NCI-H2029 (cell line): ENCODE data around the gene STRADA.

Experiments used
- DNase-seq: peaks from one replicate; lab custom pipeline; 2025; lab: John Stamatoyannopoulos, UW

STRADA gene, protein sequence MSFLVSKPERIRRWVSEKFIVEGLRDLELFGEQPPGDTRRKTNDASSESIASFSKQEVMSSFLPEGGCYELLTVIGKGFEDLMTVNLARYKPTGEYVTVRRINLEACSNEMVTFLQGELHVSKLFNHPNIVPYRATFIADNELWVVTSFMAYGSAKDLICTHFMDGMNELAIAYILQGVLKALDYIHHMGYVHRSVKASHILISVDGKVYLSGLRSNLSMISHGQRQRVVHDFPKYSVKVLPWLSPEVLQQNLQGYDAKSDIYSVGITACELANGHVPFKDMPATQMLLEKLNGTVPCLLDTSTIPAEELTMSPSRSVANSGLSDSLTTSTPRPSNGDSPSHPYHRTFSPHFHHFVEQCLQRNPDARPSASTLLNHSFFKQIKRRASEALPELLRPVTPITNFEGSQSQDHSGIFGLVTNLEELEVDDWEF

DNA sequence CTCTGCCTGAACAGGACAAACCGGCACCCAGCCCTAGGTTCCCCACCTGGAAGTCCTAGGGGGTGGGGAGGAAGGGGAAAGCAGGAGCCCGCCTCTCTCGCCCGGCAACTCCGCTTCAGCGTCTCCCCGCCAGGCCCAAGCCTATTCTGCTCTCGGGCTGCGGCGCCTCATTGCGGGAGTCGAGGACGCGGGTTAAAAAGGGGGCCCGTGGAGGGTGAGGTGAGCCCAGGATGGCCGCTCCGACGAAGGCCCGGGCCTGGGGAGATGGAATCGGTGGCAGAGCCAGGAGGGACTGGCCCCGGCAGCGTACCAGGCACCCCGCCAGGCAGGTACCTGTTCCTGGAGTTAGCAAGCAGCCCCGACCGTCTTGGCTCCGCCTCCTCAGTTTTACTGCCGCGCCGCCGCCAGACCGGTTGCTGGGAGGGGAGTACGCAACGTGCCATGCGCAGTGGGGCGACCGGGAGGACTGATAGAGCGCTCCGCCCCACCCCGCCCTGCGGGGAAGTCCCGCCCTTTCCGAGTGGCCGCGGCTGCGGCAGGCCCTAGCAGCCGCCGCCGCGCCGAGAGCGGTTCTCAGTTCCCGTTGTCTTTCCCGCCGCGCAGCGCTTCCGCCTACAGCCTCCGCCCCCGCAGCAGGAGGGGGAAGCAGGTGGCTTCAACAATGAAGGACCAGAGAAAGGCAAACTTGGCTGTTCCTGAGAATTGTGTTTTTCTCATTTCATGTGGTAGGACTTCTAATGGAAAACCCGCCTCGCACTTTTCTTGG is at the start of gene STRADA:
TSS of gene STRADA (minus strand) at position 392 of the 766 bp plus-strand sequence. CDS start 13,430 bp downstream, outside the sequence.
- DNase-seq: peak; percentile 97

DNA sequence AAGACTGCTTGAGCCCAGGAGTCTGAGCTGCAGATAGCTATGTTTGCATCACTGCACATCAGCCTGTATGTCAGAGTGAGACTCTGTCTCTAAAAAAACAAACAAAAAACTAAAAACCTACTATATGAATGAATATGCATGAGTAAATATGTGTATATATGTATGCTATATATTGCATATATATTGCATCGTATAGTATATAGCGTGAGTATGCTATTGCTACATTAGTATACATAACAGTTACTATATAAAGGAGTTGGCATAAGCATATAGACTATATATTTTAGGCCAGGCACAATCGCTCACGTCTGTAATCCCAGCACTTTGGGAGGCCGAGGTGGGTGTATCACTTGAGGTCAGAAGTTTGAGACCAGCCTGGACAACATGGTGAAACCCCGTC is 48.5 kb upstream of the STRADA start:
- DNase-seq: no peak

DNA sequence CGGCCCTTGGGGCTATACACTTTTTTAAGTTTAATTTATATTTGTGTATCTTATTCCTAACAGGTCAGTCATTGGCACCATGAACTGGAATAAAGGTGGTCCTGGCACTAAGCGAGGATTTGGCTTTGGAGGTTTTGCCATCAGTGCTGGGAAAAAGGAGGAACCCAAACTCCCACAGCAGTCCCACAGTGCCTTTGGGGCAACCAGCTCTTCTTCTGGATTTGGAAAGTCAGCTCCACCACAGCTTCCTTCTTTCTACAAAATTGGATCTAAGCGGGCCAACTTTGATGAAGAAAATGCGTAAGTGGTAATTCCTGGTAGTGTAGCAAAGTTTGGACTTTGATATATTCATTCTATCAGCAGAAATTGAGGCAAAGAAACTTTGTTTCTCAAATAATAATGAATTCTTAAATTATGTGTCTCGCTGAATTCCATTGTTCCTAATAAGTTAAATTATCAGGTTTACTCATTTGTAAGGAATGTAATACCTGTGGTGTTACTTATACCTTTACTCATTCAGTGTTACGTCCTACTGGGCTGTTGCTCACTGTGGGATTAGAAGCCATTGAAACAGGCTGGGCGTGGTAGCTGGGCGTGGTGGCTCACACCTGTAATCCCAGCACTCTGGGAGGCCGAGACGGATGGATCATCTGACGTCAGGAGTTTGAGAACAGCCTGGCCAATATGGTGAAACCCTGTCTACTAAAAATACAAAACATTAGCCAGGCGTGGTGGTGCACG is 45.5 kb upstream of the STRADA start:
- no peak for DNase-seq

DNA sequence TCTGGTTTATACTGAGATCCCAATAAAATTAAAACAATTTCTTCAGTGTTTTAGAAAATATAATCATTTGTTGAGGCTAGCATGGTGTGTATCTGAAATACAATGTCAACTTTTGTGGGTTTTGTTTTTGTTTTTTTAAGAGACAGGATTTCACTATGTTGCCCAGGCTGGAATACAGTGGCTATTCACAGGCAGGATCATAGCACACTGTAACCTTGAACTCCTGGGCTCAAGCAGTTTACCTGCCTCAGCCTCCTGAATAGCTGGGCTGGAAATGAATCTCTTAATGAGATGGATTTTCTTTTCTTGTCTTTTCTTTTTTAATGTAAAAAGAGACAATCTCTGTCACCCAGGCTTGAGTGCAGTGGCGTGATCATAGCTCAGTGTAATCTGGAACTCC is 44.5 kb upstream of the STRADA start:
- DNase-seq: no peak

DNA sequence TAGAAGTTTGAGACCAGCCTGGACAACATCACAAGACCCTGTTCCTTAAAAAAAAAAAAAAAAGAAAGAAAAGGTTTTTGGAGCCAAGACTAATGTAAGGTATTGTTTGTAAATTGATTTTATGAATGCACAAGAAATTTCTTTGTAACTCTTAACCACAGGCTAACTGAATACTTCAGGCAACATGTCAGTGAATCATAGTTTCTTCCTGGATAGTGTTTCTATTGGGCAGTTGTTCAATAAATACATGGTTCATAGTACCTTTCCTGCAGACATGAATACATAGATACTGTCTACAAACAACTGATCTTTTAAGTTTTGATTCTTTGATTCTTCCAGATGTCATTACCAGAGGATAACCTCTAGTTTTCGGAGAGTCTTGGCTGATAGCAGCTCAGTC is 44.0 kb upstream of the STRADA start:
- DNase-seq: no peak

DNA sequence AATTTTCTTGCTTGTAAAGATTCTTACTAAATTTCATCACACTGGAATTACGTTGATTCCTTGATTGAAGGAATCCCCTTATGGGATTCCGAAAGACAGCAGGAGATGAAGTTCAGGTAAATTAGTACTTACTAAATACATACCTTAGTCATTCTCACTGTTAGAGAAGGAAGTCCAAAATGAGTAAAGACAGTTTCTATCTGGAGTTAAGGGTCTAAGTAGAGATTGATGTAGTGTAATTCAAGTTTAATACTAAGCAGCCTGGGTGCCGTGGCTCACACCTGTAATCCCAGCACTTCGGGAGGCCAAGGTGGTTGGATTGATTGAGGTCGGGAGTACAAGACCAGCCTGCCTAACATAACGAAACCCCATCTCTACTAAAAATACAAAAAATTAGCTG is 41.9 kb upstream of the STRADA start:
- no peak for DNase-seq

DNA sequence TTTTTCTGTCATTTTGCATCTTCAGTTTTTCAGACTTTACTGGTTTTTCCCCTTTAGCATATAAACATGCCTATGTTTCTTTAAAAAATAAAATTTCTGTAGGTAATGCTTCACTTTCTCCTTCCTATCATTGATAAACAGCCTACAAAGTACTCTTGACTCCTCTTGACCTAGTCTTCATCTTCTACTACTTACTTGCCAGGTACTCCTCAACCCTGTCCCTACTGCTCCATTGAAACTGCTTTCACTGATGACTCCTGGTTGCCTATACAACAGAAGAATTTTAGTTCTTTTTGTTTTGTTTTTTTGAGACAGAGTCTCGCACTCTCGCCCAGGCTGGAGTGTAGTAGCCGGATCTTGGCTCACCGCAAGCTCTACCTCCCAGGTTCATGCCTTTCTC is 39.3 kb upstream of the STRADA start:
- DNase-seq: no peak

DNA sequence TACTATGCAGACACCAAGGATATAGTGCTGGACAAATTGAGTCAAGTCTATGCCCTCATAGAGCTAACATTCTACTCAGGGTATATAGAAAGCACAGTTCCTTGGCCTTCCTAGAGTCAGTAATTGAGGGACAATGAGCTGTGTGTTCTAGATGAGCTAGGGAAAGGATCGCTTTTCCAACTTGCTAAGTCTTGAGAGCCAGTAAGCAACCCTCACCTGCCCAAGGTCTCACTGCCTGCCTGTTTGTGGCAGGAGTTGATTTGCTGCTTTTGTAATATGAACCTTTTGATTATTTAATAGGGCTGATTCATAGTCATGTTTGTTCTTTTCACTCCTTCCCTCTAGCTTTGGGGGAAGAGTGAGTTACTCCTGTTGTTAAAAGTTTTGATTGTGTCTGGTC is 38.9 kb upstream of the STRADA start:
- no peak for DNase-seq

DNA sequence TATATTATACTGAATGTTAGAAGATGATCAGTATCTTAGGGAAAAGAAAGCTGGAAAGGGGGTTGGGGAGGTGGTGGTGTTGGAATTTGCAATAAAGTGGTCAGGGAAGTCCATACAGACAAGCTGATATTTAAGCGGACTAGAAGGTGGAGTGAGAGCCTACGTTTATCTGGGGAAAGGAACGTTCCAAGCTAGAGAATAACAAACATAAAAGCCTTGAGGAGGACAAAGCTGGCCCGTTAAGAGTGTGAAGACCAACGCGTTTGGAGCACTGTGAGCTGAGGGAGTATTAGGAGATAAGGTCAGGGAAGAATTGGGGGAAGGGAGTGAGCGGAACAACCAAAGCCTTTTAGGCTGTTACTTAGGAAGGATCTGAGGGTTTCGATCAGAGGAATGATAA is 33.8 kb upstream of the STRADA start:
- no peak for DNase-seq

DNA sequence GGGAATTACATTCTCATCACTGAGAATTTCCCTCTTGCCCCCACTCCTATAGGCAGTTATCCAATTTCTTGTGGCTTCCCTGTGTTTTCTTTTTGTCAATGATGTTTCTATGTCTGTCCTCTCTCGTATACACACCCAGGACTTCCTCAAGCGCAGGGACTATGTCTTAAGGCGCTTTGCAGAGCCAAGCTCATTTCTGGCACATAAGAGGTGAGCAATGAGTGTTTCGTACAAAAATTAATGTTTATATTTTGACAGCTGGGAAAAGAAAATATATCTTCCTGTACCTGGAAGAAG is 33.3 kb upstream of the STRADA start:
- no peak for DNase-seq

DNA sequence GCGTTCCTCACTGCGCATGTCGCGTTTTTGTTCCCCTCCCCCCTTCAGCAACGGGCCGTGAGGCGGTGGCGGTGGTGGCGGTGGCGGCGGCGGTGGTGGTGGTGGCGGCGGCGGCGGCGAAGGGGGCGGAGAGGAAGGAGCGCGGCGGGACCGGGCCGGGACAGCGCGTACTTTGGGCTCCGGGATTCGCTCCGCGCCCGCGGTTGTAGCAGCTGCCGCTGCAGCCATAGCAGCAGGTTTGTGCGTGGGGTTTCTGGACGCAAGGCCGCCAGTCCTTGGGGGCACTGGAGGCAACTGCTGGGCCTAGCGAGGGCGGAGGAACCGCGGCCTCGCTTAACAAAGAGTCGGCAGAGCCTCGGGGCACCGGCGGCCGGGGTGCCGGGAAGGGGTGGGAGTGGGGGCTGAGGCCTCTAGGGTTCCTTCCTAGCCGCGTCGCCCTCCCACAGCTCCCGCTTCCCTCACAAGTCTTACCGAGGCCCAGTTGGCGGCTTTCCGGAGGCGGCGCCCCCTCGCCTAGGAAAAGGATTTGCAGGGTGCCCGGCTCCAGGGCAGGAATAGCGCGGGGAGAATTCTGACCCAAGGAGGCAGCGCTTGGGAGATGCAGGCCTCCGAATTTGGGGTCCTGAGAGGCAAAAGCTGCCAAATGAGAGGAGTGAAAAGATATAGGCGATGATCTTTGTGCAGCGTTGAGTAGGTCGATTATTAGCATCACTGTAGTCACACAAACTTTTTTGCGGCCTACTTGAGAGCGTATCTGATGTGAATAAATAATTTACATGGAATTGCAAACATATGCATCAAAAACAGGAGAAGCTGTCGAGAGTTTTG is 32.8 kb upstream of the STRADA start, which contains the start of gene DDX42:
TSS of gene DDX42 (plus strand) at position 30 of the 828 bp plus-strand sequence. CDS start 12,880 bp downstream, outside the sequence.
- peak; percentile 5 for DNase-seq

DNA sequence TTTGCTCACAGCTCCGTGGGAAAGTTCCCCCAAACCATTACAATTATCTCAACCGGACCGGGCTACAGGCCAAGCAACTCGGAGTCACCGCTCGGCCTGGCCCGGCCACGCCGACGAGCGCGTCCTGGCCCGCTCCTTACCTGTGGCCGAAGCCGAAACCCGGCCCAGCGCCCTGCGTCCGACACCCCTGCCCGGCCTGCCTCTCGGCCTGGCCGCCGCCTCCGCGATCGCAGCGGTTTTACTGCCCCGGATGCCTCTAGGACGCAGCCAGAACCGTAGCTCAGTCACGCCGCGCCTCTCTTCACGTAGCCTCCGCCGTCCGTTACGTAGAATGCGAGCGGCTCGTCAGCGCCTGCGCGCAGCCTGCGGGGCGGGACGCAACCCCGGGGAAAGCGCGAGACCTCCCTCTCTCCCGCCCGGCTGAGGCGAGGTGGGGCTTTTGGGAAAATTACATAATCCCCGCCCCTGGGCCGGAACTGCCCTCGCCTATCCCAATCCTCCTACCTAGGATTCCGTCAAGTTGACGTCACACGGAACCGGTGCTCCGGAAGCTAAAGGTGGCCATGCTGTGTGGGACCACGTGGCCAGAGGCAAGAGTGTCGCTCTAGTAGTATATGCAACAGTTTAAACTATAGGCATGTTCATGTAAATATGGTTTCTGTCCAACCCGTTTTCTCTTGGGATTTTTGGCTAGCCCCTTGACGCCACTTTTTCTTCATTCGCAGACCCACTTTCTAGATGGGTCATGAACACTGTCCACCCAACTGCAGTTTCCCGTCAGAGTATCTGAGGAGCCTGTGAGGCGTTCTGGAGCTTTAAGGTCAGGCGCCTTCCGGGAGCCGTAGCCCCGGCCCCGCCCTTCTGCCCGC is 31.9 kb upstream of the STRADA start, which contains the start of gene CCDC47:
TSS of gene CCDC47 (minus strand) at position 326 of the 869 bp plus-strand sequence. CDS start 7,422 bp downstream, outside the sequence.
- peak; percentile 97 for DNase-seq

DNA sequence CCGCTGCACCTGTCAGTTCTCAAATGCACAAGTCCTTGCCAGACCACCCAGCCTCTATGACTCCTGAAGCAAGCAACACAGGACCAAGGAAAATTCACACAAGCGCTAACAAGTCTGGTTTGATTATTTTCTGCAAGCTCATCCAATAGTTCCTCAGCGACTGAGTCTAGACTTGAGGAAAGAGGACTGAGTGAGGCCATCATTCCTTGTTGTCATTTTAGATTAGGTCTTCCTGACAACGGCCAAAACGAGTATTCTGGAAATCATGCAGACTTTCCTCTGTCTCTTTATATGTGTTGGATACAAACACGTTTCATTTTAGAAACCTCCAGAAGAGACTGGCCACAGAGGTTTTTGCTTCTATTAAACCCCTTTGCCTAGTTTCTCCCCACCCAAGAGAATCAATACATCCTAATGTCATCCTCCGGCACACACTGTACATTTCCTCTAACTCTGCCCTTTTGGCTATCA is 31.2 kb upstream of the STRADA start:
- no peak for DNase-seq

DNA sequence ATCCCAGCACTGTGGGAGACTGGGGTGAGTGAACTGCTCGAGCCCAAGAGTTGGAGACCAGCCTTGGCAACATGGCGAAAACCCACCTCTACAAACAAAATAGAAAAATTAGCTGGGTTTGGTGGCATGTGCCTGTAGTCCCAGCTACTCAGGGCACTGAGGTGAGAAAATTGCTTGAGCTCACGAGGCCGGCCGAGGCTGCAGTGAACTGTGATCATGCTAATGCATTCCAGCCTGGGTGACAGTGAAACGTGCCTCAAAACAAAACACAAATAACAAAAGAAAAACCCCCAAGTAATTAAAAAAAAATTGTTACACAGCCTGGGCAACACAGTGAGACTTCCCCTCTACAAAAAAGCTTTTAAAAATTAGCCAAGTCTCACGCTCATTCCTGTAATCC is 26.8 kb upstream of the STRADA start:
- no peak for DNase-seq

DNA sequence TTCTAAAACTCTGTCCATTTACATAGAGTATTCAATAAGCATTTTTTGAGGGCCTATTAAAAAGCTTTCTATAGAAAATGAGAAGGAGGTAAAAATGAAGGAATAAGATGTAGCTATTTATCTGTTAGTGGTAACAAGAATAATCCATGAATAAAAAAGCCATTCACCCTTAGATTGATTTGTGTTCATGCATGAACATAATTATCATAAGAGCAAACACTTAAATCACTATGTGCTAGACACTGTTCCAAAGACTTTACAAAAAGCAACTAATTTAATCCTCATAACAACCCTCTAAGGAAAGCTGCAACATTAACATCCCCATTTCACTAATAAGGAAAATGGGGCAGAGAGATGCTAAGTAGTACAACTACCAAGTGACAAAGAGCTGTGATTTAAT is 25.2 kb upstream of the STRADA start:
- DNase-seq: no peak

DNA sequence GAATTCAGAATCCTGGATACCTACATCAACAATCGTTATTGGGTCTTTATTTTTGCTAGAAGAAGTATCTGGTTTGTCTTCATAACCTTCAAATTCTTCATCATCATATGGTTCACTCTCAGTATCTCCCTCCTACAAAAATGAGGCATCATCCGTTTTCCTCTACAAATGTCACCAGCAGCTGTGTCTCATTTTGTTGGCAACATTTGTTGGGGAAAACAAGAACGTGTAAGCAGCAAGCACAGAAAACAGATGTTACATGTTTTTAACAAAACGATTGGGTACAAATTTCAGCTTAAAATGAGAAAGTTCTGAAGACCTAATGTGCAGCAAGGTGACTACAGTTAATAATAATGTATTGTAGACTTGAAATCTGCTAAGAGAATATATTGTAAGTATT is 23.1 kb upstream of the STRADA start:
- no peak for DNase-seq

DNA sequence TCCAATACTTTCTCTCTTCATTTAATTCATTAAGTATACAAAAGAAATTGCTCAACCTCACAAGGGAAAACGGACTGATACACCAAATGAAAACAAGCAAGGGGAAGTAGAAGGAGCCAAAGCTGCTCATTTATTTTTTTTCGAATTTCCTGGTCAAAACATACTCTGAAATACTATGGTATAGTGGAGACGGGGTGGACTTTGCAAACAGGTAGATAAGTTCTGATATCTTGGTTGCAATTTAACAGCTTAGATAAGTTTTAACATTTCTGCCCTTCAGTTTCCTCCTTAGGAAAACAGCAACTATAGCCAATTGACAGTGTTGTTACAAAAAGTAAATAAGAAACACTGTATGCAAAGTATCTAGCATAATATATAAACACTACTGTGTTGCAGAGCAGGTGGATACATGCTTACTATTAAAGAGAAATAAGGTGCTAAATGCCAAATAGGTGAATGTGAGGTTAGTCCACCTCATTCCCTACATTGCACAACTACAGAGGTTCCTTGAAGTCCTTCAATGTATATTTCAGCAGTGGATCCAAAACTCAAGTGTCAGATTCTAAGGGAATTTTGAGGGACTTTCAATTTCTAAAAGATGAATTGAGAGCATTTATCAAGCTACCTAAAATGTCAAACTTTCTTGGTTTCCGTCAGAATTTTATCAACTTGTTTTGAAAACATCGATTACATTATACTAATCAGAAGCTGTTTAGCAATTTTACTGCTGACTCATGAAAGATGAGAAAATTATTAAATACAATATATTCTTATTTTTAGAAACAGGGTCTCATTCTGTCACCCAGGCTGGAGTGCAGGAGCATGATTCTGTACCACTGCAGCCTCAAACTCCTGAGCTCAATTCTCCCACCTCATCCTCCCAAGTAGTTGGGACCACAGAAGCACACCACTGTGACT is 20.8 kb upstream of the STRADA start:
- no peak for DNase-seq

DNA sequence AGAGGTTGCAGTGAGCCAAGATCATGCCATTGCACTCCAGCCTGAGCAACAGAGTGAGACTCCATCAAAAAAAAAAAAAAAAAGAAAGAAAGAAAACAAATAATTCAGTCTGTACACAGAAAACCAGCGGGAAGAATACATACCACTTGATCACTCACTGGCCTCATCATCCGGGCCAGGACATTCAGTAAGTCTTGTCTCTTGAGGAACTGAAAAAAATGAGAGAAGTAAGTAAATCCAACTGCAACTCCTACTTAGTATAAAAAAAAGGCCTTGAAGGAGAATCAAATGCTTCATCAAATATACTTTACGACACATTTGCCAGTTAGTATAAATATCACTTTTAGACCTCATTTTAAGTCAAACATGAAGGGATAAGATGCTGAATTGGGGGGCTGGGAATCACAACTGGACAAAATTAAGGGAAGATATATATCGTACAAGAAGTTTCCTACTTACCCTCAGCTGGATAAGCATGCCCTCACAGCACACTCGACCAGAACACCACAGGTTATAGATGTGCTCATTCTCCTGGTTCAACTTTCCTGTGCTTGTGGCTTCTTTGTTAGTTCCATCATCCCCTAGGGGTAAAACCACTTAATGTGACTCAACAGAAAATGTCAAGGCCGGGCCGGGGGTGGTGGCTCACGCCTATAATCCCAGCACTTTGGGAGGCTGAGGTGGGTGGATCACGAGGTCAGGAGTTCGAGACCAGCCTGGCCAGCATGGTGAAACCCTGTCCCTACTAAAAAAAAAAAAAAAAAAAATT is 19.4 kb upstream of the STRADA start:
- no peak for DNase-seq

DNA sequence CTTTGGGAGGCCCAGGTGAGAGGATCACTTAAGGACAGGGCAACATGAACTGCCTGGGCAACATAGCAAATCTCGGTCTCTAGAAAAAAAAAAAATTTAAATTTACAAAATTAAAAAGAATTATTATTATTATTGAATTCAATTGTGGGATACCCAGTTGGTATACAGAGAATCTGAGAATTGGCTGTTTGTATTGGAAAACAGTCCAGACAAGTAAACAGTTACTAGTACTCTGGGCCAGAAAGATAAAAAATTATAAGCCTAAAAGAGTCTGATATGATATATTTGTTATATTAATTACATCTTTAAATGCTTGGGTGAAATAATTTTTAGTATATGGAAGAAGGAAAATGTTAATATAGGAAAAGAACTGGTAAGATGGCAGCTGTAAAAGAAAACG is 16.8 kb upstream of the STRADA start:
- DNase-seq: no peak
